Measurements from ENCODE around the gene PTPRG. TPM values are rescaled to one million over a fixed set of nuclear protein-coding genes. Genes with fewer than 3 reads are reported as not detected.

PTPRG gene
- total RNA-seq, 1 donor from 2014 or later: 39.6 TPM

GRCh38 chr3:61846488-61846887 lies 285.1 kb downstream of the PTPRG start:
- DNase-seq (ENCODE audit: low read depth): no peak
- Mint-ChIP-seq H3K27me3 (ENCODE audit: low read depth, unreplicated experiment) (no peaks in the 10 kb centered on the region), H3K4me3 (ENCODE audit: unreplicated experiment) (no peak overlapping the region), H3K4me1 (ENCODE audit: low read depth, unreplicated experiment) (peaks cover 18% of the 10 kb centered on the region), H3K9me3 (ENCODE audit: unreplicated experiment) (no peaks in the 10 kb centered on the region), H3K36me3 (ENCODE audit: low read depth, unreplicated experiment) (no peaks in the 10 kb centered on the region), H3K27ac (ENCODE audit: unreplicated experiment) (no peak overlapping the region)
- H3K4me3 ChIP-seq (ENCODE audit: insufficient read depth, low read depth, low read length): no peak overlapping the region
- H3K27me3 ChIP-seq (ENCODE audit: insufficient read depth, low read length): no peaks in the 10 kb centered on the region
- H3K79me2 ChIP-seq (ENCODE audit: insufficient read depth, low read length): no peaks in the 10 kb centered on the region
- no peak overlapping the region for H3K9ac ChIP-seq (ENCODE audit: low read length)
- H3K27ac ChIP-seq (ENCODE audit: low read depth, low read length): no peak overlapping the region
- H3K9me3 ChIP-seq (ENCODE audit: insufficient read depth, low read depth, low read length): no peaks in the 10 kb centered on the region
- no peak for FAIRE-seq
- no peak for TF ChIP-seq EZH2 (IDR thresholded peaks at IDR 0.05; ENCODE audit: insufficient read depth, low read length)
- no peak for TF ChIP-seq CTCF (IDR thresholded peaks at IDR 0.05; ENCODE audit: insufficient read depth, low read depth, low read length)
- H4K20me1 ChIP-seq (ENCODE audit: insufficient read depth, low read length): peaks cover 24% of the 10 kb centered on the region
- H2AFZ ChIP-seq (ENCODE audit: low read depth, low read length): no peak overlapping the region
- H3K36me3 ChIP-seq (ENCODE audit: insufficient read depth, low read length): no peaks in the 10 kb centered on the region
- H3K4me2 ChIP-seq (ENCODE audit: low read length): no peak overlapping the region
- H3K4me1 ChIP-seq (ENCODE audit: insufficient read depth, low read length): peaks cover 18% of the 10 kb centered on the region

- H3K9me3 Mint-ChIP-seq (ENCODE audit: unreplicated experiment): no peaks in the 10 kb centered on the region
- H3K27ac ChIP-seq (ENCODE audit: low read depth, low read length): no peak overlapping the region
- FAIRE-seq: no peak
- H3K27ac Mint-ChIP-seq (ENCODE audit: unreplicated experiment): no peak overlapping the region
- H3K9me3 ChIP-seq (ENCODE audit: insufficient read depth, low read depth, low read length): no peaks in the 10 kb centered on the region
- TF ChIP-seq EZH2 (IDR thresholded peaks at IDR 0.05; ENCODE audit: insufficient read depth, low read length): no peak
- TF ChIP-seq CTCF (IDR thresholded peaks at IDR 0.05; ENCODE audit: insufficient read depth, low read depth, low read length): no peak
- H3K36me3 Mint-ChIP-seq (ENCODE audit: low read depth, unreplicated experiment): no peaks in the 10 kb centered on the region
- H3K4me1 Mint-ChIP-seq (ENCODE audit: low read depth, unreplicated experiment): peaks cover 15% of the 10 kb centered on the region
- H2AFZ ChIP-seq (ENCODE audit: low read depth, low read length): no peak overlapping the region
- no peak overlapping the region for H3K9ac ChIP-seq (ENCODE audit: low read length)
- H3K27me3 Mint-ChIP-seq (ENCODE audit: low read depth, unreplicated experiment): no peaks in the 10 kb centered on the region
- H3K4me2 ChIP-seq (ENCODE audit: low read length): peak overlapping the region; percentile 2
- no peak for DNase-seq (ENCODE audit: low read depth)
- H3K4me1 ChIP-seq (ENCODE audit: insufficient read depth, low read length): peaks cover 12% of the 10 kb centered on the region
- H4K20me1 ChIP-seq (ENCODE audit: insufficient read depth, low read length): peaks cover 16% of the 10 kb centered on the region
- H3K27me3 ChIP-seq (ENCODE audit: insufficient read depth, low read length): no peaks in the 10 kb centered on the region
- H3K4me3 Mint-ChIP-seq (ENCODE audit: unreplicated experiment): no peak overlapping the region
- no peak overlapping the region for H3K4me3 ChIP-seq (ENCODE audit: insufficient read depth, low read depth, low read length)
- no peaks in the 10 kb centered on the region for H3K36me3 ChIP-seq (ENCODE audit: insufficient read depth, low read length)
- H3K79me2 ChIP-seq (ENCODE audit: insufficient read depth, low read length): no peaks in the 10 kb centered on the region
Observed at GRCh38 chr3:61847784-61848462, 286.6 kb downstream of the PTPRG start.

GRCh38 chr3:61848885-61849284 lies 287.5 kb downstream of the PTPRG start:
- Histone ChIP-seq H3K27ac (ENCODE audit: low read depth, low read length) (no peak overlapping the region), H3K4me2 (ENCODE audit: low read length) (peak overlapping the region; percentile 59), H3K4me3 (ENCODE audit: insufficient read depth, low read depth, low read length) (no peak overlapping the region), H3K4me1 (ENCODE audit: insufficient read depth, low read length) (peaks cover 12% of the 10 kb centered on the region), H2AFZ (ENCODE audit: low read depth, low read length) (no peak overlapping the region), H3K9ac (ENCODE audit: low read length) (no peak overlapping the region), H4K20me1 (ENCODE audit: insufficient read depth, low read length) (peaks cover 25% of the 10 kb centered on the region), H3K36me3 (ENCODE audit: insufficient read depth, low read length) (no peaks in the 10 kb centered on the region), H3K79me2 (ENCODE audit: insufficient read depth, low read length) (no peaks in the 10 kb centered on the region), H3K27me3 (ENCODE audit: insufficient read depth, low read length) (no peaks in the 10 kb centered on the region), H3K9me3 (ENCODE audit: insufficient read depth, low read depth, low read length) (no peaks in the 10 kb centered on the region)
- no peaks in the 10 kb centered on the region for H3K9me3 Mint-ChIP-seq (ENCODE audit: unreplicated experiment)
- H3K27me3 Mint-ChIP-seq (ENCODE audit: low read depth, unreplicated experiment): no peaks in the 10 kb centered on the region
- FAIRE-seq (peak; percentile 87), DNase-seq (ENCODE audit: low read depth) (peak; percentile 69)
- H3K4me3 Mint-ChIP-seq (ENCODE audit: unreplicated experiment): no peak overlapping the region
- H3K27ac Mint-ChIP-seq (ENCODE audit: unreplicated experiment): no peak overlapping the region
- no peaks in the 10 kb centered on the region for H3K36me3 Mint-ChIP-seq (ENCODE audit: low read depth, unreplicated experiment)
- no peak for TF ChIP-seq EZH2 (IDR thresholded peaks at IDR 0.05; ENCODE audit: insufficient read depth, low read length)
- no peak for TF ChIP-seq CTCF (IDR thresholded peaks at IDR 0.05; ENCODE audit: insufficient read depth, low read depth, low read length)
- H3K4me1 Mint-ChIP-seq (ENCODE audit: low read depth, unreplicated experiment): peaks cover 16% of the 10 kb centered on the region
